GM12878 (cell line): ENCODE results near the gene CSF1R. TPM values are rescaled to one million over a fixed set of nuclear protein-coding genes. Genes with fewer than 3 reads are reported as not detected.

Source experiments
- CHD4 ChIP-seq: fragments of 200-600 bp; sonication (generic); IDR thresholded peaks from 2 replicates; pipeline ENCODE4 v1.6.1; 2016; ENCODE audit warnings: mild to moderate bottlenecking
- DPF2 ChIP-seq: fragments of 450-650 bp; IDR thresholded peaks from 2 replicates; pipeline ENCODE4 v1.6.1; 2017; ENCODE audit warnings: mild to moderate bottlenecking
- ESRRA ChIP-seq: IDR thresholded peaks from 2 replicates; pipeline ENCODE4 v1.6.1; 2012; ENCODE audit warnings: mild to moderate bottlenecking, low read length, improper control_type of control experiment
- RUNX3 ChIP-seq: IDR thresholded peaks from 2 replicates; pipeline ENCODE4 v1.6.1; 2012; ENCODE audit warnings: low read length, inconsistent platforms
- ZBED1 ChIP-seq: IDR thresholded peaks from 2 replicates; pipeline ENCODE4 v1.6.1; 2016; ENCODE audit warnings: borderline replicate concordance
- polyA plus RNA-seq, 11 experiments: library from polyadenylated mRNA; depleted of rRNA in 4 of 11; unstranded in 6 of 11; stranded (reverse) in 5 of 11; fragments of >200 nt; fragmentation: Nextera tagmentation in 4 of 11; fragmentation: Illumina TruSeq in 1 of 11; extraction: Ambion mirVana in 4 of 11; extraction: Trizol in 1 of 11; gene quantifications; 1 replicate in 1 of 11; 2 replicates in 10 of 11; pipeline versions ENCODE4 v1.2.1 to v1.2.3, GENCODE V29; 2011 to 2016; ENCODE audit warnings: inconsistent platforms in 2 of 11, missing spikeins in 2 of 11, low read depth in 1 of 11
- total RNA-seq, 4 experiments: library from RNA; depleted of rRNA in 3 of 4; stranded (reverse); fragments of >200 nt in 3 of 4; fragmentation: Illumina TruSeq in 1 of 4; extraction: Trizol in 1 of 4; gene quantifications; 2 replicates each; pipeline versions ENCODE4 v1.2.1 to v1.2.3, GENCODE V29; 2013 to 2021
- TF ChIP-seq, protein P1 (sequence below): fragments of 450-650 bp; IDR thresholded peaks from 2 replicates; pipeline ENCODE4 v1.6.1; 2017; ENCODE audit warnings: antibody characterized with exemption, mild to moderate bottlenecking, moderate library complexity
- TF ChIP-seq, protein P2 (sequence below): fragments of 450-650 bp; formaldehyde crosslinking; IDR thresholded peaks from 2 replicates; pipeline ENCODE4 v1.4.0; 2020; ENCODE audit warnings: mild to moderate bottlenecking, moderate library complexity
- TF ChIP-seq, protein P3 (sequence below): IDR thresholded peaks from 2 replicates; pipeline ENCODE4 v1.6.1; 2012; ENCODE audit warnings: low read depth, low read length, improper control_type of control experiment

Gene CSF1R
- total and polyA plus RNA-seq, 10 of the 15 experiments (the other 5 are each of a cell fraction or from before 2014, with no cell fraction given) = 0.35 to 3.6 (median 1.2) TPM

DNA sequence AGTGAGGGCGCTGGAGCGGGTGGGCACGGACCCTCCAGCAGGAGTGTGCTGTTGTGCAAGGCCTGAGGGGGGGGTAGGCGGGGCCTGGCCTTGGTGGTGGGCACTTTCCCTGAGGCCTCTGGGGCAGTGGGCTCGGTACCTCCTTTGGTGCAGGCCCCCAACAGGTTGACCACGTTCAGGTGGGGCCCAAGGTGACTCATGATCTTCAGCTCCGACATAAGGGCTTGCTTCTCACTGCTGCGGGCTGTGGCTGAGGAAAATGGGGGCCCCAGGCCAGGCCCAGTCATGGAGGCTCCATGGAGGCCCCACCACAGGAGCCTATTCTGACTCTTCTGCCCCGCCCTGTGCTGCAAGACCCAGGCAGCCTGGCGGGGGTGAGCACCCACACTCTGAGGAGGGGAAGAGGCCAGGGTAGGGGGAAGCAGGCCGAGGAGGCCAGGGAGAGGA lies 37.8 kb upstream of the CSF1R start (continued):
- TF ChIP-seq, protein P1, sequence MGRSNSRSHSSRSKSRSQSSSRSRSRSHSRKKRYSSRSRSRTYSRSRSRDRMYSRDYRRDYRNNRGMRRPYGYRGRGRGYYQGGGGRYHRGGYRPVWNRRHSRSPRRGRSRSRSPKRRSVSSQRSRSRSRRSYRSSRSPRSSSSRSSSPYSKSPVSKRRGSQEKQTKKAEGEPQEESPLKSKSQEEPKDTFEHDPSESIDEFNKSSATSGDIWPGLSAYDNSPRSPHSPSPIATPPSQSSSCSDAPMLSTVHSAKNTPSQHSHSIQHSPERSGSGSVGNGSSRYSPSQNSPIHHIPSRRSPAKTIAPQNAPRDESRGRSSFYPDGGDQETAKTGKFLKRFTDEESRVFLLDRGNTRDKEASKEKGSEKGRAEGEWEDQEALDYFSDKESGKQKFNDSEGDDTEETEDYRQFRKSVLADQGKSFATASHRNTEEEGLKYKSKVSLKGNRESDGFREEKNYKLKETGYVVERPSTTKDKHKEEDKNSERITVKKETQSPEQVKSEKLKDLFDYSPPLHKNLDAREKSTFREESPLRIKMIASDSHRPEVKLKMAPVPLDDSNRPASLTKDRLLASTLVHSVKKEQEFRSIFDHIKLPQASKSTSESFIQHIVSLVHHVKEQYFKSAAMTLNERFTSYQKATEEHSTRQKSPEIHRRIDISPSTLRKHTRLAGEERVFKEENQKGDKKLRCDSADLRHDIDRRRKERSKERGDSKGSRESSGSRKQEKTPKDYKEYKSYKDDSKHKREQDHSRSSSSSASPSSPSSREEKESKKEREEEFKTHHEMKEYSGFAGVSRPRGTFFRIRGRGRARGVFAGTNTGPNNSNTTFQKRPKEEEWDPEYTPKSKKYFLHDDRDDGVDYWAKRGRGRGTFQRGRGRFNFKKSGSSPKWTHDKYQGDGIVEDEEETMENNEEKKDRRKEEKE = no peak
- TF ChIP-seq, protein P2, sequence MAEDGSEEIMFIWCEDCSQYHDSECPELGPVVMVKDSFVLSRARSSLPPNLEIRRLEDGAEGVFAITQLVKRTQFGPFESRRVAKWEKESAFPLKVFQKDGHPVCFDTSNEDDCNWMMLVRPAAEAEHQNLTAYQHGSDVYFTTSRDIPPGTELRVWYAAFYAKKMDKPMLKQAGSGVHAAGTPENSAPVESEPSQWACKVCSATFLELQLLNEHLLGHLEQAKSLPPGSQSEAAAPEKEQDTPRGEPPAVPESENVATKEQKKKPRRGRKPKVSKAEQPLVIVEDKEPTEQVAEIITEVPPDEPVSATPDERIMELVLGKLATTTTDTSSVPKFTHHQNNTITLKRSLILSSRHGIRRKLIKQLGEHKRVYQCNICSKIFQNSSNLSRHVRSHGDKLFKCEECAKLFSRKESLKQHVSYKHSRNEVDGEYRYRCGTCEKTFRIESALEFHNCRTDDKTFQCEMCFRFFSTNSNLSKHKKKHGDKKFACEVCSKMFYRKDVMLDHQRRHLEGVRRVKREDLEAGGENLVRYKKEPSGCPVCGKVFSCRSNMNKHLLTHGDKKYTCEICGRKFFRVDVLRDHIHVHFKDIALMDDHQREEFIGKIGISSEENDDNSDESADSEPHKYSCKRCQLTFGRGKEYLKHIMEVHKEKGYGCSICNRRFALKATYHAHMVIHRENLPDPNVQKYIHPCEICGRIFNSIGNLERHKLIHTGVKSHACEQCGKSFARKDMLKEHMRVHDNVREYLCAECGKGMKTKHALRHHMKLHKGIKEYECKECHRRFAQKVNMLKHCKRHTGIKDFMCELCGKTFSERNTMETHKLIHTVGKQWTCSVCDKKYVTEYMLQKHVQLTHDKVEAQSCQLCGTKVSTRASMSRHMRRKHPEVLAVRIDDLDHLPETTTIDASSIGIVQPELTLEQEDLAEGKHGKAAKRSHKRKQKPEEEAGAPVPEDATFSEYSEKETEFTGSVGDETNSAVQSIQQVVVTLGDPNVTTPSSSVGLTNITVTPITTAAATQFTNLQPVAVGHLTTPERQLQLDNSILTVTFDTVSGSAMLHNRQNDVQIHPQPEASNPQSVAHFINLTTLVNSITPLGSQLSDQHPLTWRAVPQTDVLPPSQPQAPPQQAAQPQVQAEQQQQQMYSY = no peak
- TF ChIP-seq, protein P3, sequence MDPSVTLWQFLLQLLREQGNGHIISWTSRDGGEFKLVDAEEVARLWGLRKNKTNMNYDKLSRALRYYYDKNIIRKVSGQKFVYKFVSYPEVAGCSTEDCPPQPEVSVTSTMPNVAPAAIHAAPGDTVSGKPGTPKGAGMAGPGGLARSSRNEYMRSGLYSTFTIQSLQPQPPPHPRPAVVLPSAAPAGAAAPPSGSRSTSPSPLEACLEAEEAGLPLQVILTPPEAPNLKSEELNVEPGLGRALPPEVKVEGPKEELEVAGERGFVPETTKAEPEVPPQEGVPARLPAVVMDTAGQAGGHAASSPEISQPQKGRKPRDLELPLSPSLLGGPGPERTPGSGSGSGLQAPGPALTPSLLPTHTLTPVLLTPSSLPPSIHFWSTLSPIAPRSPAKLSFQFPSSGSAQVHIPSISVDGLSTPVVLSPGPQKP = no peak
- TF ChIP-seq ESRRA (no peak), DPF2 (no peak), ZBED1 (no peak), CHD4 (no peak), RUNX3 (no peak)
- TF ChIP-seq, all 136 proteins: peak for 0
